ENCODE results near the gene TMIE. TPM values are rescaled to one million over a fixed set of nuclear protein-coding genes. Genes with fewer than 3 reads are reported as not detected.

The TMIE gene
- total RNA-seq, 4 donors from 2014 or later: 0.41 to 2.1 (median 1.6) TPM; not detected in 1

DNA sequence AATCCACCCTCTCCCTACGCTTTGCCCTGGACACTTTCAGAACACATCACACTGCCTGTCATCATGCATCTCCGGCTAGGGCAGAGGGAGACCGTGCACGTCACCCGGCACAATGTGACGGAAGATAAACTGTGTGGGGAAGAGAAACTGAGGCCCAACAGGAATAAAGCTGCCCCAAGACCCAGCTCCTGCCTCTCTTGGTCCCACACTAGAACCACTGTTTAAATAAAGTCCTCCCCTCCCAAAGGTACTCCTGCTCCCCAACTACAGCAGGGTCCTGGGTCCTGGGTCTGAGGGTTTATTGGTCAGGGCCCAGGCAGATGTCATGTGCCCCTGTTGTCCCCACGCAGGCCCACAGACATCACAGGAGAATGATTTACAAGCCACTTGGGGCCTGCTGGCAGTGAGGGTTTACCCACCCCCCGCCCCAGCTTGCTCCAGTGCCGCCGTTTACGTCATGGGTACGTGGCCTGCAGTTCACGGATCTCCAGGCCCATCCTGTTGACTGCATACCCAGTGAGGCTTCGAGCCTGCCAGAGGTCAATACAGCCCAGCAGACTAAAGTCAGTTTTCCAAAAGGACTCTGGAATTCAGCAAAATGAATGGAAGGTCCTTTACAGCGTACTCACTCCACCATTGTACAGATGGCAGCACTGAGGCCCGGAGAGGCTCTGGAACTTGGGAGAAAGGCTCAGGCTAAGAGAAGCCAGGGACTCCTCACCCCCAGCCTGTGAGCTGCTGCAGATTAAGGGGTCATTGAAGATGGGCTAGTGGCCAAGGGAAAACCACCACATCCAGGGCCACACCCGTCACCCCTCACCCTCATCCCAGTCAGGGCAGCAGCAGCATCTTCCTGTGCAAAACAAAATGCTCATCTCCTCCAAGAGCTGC is 30.9 kb upstream of the TMIE start:
- Histone ChIP-seq H3K27ac (no peak overlapping the region), H3K36me3 (no peaks in the 10 kb centered on the region), H3K27me3 (no peaks in the 10 kb centered on the region), H3K4me3 (no peak overlapping the region), H3K9me3 (no peaks in the 10 kb centered on the region), H3K4me1 (no peaks in the 10 kb centered on the region)
- peak; percentile 6 to 12 for DNase-seq
- TF ChIP-seq POLR2A (IDR thresholded peaks at IDR 0.05): no peak
- TF ChIP-seq CTCF (IDR thresholded peaks at IDR 0.05): no peak
- intact Hi-C loops (cut with DNase I; ENCODE audit: low total_unique reads): no loop called here

GRCh38 chr3:46670891-46671427 is 30.2 kb upstream of the TMIE start:
- H3K4me3 ChIP-seq: no peak overlapping the region
- no peaks in the 10 kb centered on the region for H3K9me3 ChIP-seq
- no peaks in the 10 kb centered on the region for H3K27me3 ChIP-seq
- no peaks in the 10 kb centered on the region for H3K36me3 ChIP-seq
- intact Hi-C loops (cut with DNase I; ENCODE audit: low total_unique reads): no loop called here
- no peaks in the 10 kb centered on the region for H3K4me1 ChIP-seq
- TF ChIP-seq CTCF (IDR thresholded peaks at IDR 0.05) (no peak), POLR2A (IDR thresholded peaks at IDR 0.05) (no peak)
- H3K27ac ChIP-seq: no peak overlapping the region
- DNase-seq: peak; percentile 7 to 8

- Histone ChIP-seq H3K27me3 (no peaks in the 10 kb centered on the region), H3K9me3 (no peaks in the 10 kb centered on the region), H3K4me3 (no peak overlapping the region), H3K27ac (no peak overlapping the region), H3K36me3 (no peaks in the 10 kb centered on the region), H3K4me1 (no peaks in the 10 kb centered on the region)
- peak; percentile 12 for DNase-seq
- intact Hi-C loops (cut with DNase I; ENCODE audit: low total_unique reads): no loop called here
- TF ChIP-seq CTCF (IDR thresholded peaks at IDR 0.05) (no peak), POLR2A (IDR thresholded peaks at IDR 0.05) (no peak)
Measured at GRCh38 chr3:46671541-46672348, 29.4 kb upstream of the TMIE start.

- H3K4me1 ChIP-seq: no peaks in the 10 kb centered on the region
- H3K4me3 ChIP-seq: no peak overlapping the region
- H3K9me3 ChIP-seq: no peaks in the 10 kb centered on the region
- TF ChIP-seq POLR2A (IDR thresholded peaks at IDR 0.05) (no peak), CTCF (IDR thresholded peaks at IDR 0.05) (no peak)
- no peaks in the 10 kb centered on the region for H3K36me3 ChIP-seq
- H3K27ac ChIP-seq: no peak overlapping the region
- no peaks in the 10 kb centered on the region for H3K27me3 ChIP-seq
- intact Hi-C loops (cut with DNase I; ENCODE audit: low total_unique reads): no loop called here
- DNase-seq: no peak
Measured at GRCh38 chr3:46672349-46672695, 28.9 kb upstream of the TMIE start.

Measured in uterus (tissue), 4 donors.